Measurements from ENCODE around the gene AFTPH.
"Not testable (repeated sequence)": the region's sequence is repeated elsewhere in the genome, so short reads cannot be mapped to it uniquely, and the experiment has no call there.

Gene AFTPH

DNA sequence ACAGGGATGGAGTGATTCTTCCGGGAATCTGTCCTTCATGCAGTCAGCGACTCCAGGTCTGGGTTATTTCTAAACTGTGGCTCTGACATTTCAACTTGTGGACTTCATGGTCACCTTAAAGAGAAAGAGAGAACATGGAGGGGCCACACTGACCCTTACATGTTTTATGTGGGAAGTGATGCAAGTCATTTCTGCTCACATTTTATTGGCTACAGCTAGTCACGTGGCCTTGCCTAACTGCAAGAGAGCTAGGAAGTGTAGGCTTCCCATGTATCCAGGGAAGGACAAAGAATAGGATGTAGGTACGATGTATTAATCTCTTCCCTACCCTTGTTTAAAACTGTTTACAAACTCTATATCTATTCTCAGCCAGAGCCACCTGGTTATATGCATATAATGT, 30.3 kb upstream of the AFTPH start:
- no peak for DNase-seq (ENCODE audit: low spot score)

DNA sequence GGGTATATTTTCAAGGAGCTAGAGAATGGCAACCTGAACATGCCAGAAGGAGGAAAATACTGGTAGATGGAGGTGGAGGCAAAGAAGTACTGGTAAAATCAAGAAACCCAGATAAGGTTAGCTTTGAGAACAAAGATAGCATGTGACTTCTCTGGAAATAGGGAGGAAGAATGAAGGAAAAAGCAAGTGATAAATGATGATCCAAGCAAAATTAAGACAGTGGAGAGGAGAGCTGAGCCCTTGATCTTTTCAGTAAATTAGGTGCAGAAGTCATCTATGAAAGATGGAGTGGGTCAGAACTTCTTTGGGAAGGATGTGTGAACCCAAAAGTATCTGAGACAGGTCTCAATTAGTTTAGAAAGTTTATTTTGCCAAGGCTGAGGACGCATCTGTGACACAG, 25.7 kb upstream of the AFTPH start:
- no peak for DNase-seq (ENCODE audit: low spot score)

DNA sequence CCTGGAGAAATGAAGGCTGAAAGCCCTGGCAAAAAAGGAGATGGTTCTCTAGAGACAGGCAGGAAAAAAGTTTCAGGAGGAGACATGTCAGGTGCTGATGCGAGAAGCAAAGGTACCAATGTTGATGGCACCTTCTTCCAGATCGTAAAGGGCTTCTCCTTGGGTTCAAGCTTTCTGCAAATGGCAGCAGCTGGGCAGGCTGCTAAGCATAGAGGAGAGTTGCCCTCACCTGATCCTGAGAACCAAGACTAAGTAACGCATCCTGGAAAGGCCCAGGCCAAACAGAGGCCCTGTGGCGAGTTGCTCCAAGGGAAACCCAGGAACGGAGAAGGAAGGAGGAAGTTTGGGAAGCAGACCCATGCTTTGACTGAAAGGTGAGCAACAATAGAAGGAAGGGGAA, 23.6 kb upstream of the AFTPH start:
- no peak for DNase-seq (ENCODE audit: low spot score)

DNA sequence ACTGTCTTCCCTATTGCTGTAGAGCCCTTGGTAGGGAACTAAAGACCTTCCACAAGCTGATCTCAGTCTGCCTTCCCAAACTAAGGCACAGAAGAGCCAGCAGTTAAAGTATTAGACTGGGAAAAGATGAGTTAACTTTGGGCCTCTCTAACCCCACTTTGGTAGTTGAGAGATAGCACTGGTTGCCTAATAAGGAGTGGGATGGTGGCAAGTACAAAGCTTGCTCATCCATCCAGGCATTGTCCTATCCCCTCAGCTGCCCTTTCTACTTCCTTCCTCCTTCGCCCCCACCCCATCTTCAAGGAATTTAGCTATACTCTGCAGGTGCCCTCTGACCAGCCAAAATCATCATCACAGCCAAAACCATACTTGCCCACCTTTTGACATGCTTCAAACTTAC, 22.2 kb upstream of the AFTPH start:
- DNase-seq (ENCODE audit: low spot score): no peak

DNA sequence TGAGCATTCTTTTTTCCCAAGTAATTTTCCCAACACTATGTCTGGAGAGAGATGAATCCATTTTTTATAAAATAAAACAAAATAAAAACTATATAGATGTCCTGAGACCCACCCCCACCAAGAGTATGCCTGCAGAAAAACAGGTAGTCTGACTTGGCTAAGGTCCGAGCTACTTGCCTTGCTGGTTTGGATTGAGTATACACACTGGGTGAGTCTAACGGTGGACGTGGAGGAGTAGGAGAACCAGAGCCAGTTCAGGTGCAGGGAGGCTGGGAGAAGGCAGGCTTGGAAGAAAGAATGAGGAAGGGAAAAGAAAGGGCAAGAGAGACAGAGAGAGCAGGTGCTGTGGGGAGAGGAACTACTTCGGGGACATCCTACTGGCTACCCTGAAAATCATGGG, 21.3 kb upstream of the AFTPH start:
- no peak for DNase-seq (ENCODE audit: low spot score)

DNA sequence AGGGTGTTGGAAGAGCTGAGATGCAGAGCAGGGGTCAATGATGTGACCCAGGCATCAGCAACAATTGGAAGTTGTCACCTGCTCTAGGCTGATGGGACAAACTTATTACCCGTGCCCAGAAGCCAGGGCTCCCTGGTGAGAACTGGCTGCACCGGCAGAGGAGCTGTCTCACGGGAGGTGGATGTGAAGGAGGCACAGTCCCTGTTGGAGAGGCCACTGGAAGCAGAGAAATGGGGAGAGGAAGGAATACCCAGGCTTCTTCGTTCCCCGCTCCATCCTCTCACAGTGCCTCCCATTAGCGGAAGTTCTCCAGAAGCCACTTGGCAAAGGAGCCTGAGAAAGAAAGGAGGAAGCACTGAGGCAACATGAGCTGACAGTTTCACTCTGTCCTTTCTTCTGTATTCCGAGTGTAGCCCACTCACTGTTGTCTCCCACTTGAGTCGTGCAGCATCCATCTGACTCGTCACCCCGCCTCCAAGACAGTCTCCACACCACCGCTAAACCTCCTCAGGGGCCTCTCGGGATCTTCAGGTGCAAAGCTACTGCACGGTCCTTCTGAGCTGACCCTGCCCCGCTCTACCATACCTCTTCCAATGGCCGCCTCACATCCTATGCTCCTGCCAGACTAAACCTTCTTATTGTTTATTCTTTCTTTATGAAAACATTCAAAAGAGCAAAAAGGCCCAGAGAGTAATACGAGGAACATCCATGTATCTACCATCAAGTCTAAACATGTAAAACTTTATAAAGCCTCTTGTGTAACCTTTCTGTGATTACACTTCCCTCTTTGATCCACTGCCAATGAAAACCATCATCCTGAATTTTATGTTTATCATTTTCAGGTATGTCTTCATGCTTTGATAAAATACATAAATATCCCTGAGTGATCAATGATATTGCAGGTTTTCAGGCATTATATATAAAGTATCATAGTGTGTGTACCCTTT, 19.1 kb upstream of the AFTPH start:
- DNase-seq (ENCODE audit: low spot score): no peak

DNA sequence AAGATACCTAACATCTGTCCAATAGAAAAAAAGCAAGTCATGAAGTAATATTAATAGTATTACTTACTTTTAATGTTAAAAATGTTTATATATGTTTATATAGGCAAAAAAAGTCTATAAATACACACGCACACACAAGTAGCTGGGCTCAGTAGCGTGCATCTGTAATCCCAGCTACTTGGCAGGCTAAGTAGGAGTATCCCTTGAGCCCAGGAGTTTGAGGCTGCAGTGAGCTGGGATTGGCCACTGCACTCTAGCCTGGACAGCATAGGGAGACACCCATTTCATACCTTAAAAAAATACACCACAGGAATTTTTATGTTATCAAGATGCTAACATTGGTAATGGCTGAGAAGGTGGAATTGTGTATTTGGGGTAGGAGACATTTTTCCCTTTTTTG, 17.4 kb upstream of the AFTPH start:
- DNase-seq (ENCODE audit: low spot score): no peak

DNA sequence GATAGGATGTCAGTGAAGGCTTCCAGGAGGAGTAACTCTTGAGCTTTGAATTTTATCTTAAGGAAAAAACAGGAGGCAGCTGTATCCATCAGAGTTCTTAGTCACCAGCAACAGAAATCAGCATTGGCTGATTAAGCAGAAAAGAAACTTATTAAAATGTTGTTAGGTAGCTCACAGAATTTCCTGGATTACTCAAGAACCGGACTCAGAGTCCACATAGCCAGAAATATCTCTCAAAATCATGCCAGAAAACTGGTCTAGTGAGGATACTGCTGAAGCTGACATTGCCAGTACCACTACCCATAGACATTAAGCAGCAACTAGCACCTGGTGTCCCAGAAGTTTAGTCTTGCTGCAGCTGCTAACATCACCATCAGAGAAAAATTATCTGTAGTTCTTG, 10.1 kb upstream of the AFTPH start:
- no peak for DNase-seq (ENCODE audit: low spot score)

DNA sequence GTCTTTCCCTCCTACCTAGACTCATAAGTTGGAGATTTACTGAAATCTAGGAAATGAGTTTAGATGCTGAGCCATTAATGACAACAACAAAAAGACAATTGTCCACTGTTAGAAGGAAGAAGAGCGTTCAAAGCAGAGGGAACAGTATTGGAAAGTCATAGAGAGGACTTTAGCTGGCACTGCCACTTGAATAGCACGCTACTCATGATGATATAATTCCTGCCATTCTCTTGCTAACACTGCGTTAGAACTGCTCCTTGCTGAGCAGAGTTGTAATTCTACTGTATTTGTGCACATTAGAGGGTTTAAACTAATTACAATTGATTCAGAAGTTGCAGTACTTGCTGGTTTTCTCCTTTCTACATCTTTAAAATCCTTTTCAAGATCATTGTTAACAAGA, 9.0 kb upstream of the AFTPH start:
- no peak for DNase-seq (ENCODE audit: low spot score)

DNA sequence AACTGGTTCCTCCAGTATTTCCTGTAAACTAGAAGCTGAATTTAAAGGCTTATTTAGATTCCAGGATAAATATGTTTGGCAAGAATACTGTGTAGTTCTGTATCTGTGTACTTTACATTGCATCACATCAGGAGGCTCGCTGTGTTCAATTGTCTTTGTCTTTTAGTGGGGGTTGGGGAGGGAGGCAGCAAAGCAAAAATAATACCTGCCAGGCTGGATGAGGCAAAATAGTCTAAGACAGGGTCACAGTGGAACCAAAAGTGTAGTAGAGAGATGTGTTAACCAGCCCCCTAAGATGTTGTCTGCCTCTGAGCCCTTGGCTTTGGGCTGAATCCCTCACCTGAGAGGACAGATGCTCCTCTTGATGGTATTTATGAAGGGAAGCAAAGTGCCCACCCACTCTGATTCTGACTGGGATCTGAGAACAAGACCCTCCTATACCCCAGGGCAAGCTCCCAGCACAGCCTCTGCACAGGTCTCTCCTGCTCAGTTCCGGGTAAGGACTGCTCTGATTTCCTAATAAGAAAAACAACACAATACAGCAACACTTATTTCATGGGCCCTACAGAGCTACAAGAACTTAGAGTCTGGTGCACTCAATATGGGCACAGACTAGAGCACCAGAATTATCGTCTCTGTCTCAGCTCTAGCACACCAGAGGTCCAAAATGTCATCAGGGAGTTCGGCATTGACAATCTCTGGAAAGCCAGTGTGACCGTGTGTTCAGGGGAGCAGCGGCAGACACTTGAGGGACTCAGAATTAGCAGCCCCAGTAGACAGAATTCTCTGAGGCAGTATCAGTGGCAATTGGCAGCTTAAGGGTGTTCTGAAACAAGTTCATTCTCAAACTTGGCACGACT, 7.2 kb upstream of the AFTPH start:
- no peak for DNase-seq (ENCODE audit: low spot score)

DNA sequence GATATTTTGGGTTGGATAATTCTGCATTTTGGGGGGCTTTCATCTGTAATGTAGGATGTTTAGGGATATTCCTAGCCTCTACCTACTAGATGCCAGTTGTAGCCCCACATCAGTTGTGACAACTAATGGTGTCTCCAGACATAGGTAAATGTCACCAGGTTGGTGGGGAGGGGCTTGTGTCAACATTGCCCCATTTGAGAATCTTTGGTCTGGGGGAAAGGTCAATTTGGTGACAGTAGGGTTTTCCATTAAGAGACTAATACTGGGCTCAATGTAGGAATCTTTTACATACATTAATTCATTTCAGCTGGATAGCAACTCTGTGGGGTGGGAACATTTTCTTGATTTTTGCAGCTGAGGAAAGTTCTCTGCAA, 6.6 kb upstream of the AFTPH start:
- no peak for DNase-seq (ENCODE audit: low spot score)

DNA sequence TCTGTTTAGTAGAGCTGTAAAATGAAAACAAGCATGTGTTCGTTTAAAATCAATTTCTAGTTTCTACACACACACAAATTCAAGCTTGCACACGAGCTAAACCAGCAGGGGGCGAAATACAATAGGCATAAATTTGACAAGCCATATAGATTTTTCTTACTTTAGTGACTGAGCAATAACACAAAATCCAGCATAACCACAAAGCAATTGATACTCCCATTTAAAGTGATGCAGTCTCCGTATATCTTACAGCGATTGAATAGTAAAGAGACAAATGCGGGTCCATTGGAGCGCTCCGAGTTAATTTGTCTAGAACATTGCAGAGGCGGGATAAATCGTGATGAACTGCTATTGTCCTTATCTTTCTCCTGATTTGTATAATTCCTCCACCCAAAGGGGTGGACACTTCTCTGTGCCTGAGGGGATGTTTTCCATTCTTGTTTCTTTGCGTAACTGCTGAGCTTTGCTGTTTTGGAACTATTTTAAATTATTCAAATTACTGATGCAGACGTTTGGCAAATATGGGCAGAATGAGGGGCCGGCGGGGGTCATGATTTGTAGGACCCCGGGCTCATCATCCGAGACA, 1.2 kb upstream of the AFTPH start:
- DNase-seq (ENCODE audit: low spot score): peak; percentile 39

DNA sequence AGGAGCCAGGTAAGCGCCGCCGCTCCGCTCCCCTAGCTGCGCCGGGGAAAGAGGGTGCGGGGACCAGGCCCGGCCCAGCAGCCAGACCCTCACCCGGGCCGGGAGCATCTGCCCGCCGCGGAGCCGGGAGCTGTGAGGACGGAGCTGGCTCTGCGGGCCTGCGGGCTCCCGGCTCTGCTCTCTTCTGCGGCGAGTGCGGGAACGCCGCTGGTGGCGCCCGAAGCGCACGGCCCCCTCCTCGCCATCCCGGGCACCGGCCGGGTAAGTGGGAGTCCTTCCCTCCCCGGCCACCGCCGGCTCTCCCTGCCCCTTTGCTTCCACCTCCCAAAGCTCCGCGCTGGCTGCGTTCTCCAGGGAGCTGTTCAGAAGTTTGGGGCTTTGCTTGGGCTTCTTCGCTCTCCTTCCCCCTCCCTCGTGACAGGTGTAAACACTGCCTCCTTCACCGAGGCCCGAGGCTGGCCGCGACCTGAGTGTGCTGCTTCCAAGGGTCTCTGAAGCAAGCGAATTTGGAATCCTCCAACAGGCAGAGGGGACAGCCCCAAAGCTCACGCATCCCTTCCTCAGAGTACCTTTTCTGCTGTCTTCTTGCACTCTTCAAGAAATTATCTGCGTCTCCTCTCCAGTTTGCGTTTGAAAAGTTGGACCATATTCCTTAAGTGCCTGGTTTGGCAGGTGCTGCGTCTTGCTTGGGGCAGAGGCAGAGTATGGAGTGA, 632 bp downstream of the AFTPH start:
- DNase-seq (ENCODE audit: low spot score): peak; percentile 61

DNA sequence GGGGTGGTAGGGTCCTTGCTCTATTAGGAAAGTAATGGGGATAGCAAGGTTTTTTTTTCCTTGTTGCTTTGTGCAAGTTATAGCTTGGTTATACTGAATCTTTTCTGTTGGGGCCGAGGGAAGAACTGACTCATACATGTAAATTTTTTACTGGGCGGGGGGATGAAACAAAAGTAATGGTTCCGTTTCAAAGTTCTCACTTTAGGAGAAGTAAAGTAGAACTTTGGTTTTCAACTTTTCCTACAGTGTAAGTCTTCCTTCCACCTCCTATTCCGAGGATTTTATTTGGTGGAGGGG, 1.1 kb downstream of the AFTPH start:
- no peak for DNase-seq (ENCODE audit: low spot score)

DNA sequence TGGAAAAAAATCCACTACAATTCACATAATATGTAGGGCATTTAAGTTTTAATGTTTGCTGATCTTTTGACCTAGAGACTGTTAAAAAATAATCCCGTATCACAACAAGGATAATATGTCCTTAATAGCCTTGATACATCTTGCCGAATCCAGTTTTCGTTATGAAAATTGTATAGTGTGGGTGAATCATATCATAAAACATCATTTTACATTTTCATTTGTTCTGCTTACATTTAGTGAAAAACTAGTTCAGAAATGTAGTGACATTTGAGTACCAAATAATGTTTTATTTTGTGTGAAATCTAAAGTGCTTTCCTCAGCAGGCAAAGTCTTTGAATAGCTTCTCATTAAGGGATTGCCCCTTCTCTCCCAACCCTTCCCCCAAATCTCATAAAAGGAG, 1.9 kb downstream of the AFTPH start:
- no peak for DNase-seq (ENCODE audit: low spot score)

DNA sequence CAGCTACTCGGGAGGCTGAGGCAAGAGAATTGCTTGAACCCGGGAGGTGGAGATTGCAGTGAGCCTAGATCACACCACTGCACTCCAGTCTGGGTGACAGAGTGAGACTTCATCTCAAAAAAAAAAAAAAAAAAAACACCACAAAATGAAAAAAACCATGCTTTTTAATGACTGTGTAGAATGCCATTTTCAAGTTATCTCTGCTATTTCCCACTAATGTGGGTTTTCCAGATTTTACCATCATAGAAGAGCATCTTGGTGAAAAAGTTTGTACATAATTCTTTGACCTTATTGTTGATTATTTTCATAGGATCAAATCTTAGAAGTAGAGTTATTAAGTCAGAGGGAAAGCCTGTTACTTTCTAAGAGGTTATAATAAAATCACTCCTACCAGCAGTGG, 6.8 kb downstream of the AFTPH start:
- not testable (repeated sequence) for DNase-seq (ENCODE audit: low spot score)

DNA sequence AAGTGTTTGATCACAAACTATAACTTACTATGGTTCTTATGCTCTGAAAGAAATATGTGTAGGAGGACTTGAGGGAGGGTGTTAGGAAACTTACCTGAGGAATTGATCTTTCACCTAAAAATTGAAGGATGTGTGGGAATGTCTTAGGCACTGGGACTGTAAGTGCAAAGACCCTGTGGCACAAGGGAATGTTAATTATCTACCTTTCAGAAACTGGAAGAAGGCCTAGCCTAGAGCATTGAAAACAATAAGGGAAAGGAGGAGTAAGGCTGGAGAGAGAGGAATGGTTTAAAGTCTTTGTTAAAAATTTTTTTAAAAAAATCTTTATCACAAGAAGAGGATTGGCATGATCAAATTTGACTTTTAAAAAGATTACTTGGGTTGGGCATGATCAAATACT, 7.9 kb downstream of the AFTPH start:
- DNase-seq (ENCODE audit: low spot score): no peak

DNA sequence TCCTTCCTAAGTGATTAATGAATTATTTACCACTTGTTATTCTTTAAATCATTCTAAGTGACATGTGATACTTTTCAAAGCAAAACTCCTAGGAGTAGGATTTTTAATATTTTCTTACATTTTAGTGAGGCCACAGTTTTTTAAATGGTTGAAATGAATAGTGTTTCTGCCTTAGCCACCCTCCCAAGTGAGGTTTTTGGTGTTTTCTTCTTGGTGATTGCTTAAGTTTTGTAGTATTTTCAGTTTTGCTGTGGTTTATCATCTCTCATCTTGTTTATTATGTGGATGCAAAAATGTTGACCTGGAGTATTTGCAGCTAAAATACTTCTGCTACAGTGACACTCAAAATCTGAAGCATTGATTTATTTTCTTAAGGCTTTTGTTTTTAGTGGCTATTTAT, 9.8 kb downstream of the AFTPH start:
- DNase-seq (ENCODE audit: low spot score): no peak

DNA sequence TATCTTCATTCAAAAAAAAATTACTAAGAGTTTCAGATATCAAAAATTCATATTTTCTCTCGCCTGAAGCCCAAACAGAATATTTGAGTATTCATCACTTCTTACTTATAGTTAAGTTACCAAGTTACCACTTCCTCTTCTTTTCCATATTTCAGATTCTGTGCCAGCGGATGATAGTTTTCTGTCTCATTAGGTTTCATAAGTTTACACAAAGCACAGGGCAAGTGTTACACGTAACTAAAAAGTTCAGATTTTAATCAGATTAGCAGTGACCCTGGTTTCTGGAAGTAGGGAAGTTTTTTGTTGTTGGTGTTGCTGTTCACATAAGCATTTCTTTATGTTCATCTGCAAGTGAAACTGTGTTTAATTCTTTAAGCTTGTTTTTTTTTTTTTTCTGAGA, 10.2 kb downstream of the AFTPH start:
- no peak for DNase-seq (ENCODE audit: low spot score)

DNA sequence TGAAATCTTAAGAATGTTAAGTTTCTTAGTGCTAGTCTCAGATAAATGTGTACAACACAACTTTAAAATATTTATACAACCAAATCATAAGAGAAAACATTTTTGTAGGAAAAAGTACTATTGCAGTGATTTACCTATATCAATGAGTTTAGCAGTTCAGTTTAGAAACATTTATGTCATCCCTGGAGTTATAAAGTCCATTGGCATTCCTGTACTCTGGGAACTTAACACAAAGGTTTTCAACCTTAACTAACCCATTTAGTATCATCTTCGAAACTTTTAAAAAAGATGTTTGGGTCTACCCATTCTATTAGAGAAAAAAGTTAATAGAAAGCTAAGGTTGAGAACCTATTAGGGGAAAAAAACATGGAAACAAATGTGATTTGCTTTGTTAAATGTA, 10.9 kb downstream of the AFTPH start:
- DNase-seq (ENCODE audit: low spot score): no peak

DNA sequence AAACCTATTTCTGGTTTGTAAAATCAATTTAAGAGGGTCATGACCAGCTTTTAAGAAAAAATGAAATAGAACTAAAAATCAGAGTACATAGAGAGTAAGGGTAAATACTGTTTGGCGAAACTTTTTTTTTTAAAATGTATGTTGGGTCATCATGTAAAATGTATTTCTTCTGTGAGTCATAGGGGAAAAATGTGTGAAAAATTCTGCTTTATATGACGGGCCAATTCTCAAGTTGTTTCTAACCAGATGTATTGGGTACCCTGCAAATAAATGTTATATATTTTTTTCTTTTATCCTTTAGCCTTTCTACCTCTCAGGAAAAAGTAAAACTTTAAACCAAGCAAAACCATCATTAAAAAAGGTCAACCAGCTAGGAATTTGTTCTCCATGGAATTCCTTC, 13.9 kb downstream of the AFTPH start:
- DNase-seq (ENCODE audit: low spot score): no peak

DNA sequence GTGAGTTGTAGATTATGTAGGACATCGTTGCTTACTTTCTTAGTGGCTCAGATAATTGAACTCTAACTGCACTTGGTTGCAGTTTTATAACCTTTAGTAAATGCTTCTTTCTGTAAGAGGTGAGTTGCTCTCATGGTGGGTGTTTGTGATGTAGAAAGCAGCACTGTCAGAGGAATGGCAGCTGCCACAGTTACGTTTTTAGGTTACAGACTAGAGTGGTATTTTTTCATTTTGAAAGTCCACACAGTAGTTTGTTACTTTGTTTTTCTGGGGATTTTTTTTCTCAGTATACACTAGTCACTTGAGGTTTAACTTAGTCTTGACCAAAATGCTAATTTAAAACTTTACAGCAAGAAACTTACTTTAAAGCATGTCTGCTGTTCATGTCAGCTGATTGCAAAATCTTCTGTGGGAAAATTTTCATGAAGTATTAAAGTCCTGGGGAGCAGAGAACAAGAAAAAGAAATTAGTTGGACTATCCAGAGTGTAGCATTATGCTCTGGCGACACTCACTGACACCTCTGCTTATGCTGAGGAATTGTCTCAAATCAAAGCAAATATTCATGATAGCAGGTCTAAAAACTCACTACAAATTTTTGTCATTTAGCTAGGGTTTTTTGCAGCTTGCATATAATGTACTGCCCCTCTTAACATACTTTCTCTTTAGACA, 14.8 kb downstream of the AFTPH start:
- no peak for DNase-seq (ENCODE audit: low spot score)

All from AG20443 (cell line).